ENCODE data around the gene RASL10A. TPM values are rescaled to one million over a fixed set of nuclear protein-coding genes. Genes with fewer than 3 reads are reported as not detected.
A peak's percentile ranks its signal among the peaks of the same experiment; 100 is the strongest.

Gene RASL10A
- total RNA-seq, 1 experiment from 2014 or later: not detected

DNA sequence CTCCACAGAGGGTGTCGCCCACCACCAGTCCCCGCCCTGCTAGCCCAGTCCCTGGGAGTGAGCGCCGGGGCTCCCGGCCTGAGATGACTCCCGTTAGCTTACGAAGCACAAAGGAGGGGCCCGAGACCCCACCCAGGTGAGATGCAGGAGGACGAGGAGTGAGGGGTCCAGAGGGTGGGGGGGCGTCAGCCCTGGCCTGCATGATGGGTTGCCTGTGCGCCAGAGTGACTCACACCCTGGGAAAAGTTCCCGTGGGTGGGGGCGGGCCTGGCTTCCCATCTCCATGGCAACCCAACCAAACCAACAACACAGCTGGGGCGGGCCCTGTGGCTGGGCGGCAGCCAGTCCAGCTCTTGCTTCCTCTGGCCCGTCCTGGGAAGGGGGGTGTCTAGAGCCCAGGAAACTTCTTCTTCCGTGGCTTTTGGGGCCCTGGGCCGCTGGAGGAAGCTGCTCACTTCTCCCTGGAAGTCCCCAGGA is 4.6 kb downstream of the RASL10A start:
- no TSS peak for BruUV-seq (replicated peaks)
- Histone ChIP-seq H3K27ac (no peak overlapping the region), H3K4me2 (peak overlapping the region; percentile 37; the same call in 1 of the 2 replicates), H3F3A (ENCODE audit: insufficient read depth, low read depth) (peaks cover 18% of the 10 kb centered on the region; the same call in 1 of the 2 replicates), H3K4me1 (replicated peaks; ENCODE audit: insufficient read depth) (peaks cover 28% of the 10 kb centered on the region), H3K36me3 (ENCODE audit: low read depth) (no peaks in the 10 kb centered on the region), H3K9me3 (ENCODE audit: insufficient read depth, low read depth) (no peaks in the 10 kb centered on the region), H2AFZ (no peak overlapping the region), H3K79me2 (ENCODE audit: low read depth) (0 out of 2 replicates have a peak, but pooled peaks cover 7% of the 10 kb centered on the region), H3K27me3 (ENCODE audit: insufficient read depth, low read depth) (no peaks in the 10 kb centered on the region), H4K20me1 (ENCODE audit: insufficient read depth) (no peaks in the 10 kb centered on the region), H3K4me3 (no peak overlapping the region), H3K9me2 (ENCODE audit: insufficient read depth) (no peaks in the 10 kb centered on the region)
- intact Hi-C loops (cut with micrococcal nuclease; ENCODE audit: unreplicated experiment): loop anchor here (1.0 kb wide), 1 partner anchor 33 kb away; no protein-coding TSS in a partner anchor
- ChIA-PET POLR2A (ENCODE audit: unreplicated experiment) (interaction anchor here (0.7 kb wide), 1 partner anchor 33 kb away, joined by 3 read pairs; no protein-coding TSS in a partner anchor), CTCF (no interaction called here)
- peak; percentile 84 to 93 for DNase-seq
- no peak for TF ChIP-seq EZH2 (IDR thresholded peaks at IDR 0.05; ENCODE audit: low read depth)
- no peak for TF ChIP-seq CTCF (conservative IDR thresholded peaks at IDR 0.05)

- 0 out of 2 replicates have a peak, but pooled peaks cover 7% of the 10 kb centered on the region for H3K79me2 ChIP-seq (ENCODE audit: low read depth)
- no peaks in the 10 kb centered on the region for H3K9me3 ChIP-seq (ENCODE audit: insufficient read depth, low read depth)
- peak overlapping the region; percentile 37; the same call in 1 of the 2 replicates for H3K4me2 ChIP-seq
- no peak overlapping the region for H3K4me3 ChIP-seq
- H3K27ac ChIP-seq: no peak overlapping the region
- no peak for DNase-seq
- intact Hi-C loops (cut with micrococcal nuclease; ENCODE audit: unreplicated experiment): no loop called here
- CTCF ChIA-PET: interaction anchor here (0.6 kb wide), 1 partner anchor 48 kb away, joined by 10 read pairs; no protein-coding TSS in a partner anchor
- H4K20me1 ChIP-seq (ENCODE audit: insufficient read depth): no peaks in the 10 kb centered on the region
- no TSS peak for BruUV-seq (replicated peaks)
- H3K9me2 ChIP-seq (ENCODE audit: insufficient read depth): no peaks in the 10 kb centered on the region
- TF ChIP-seq EZH2 (IDR thresholded peaks at IDR 0.05; ENCODE audit: low read depth): no peak
- no peak for TF ChIP-seq CTCF (conservative IDR thresholded peaks at IDR 0.05)
- no peaks in the 10 kb centered on the region for H3K36me3 ChIP-seq (ENCODE audit: low read depth)
- no peak overlapping the region for H2AFZ ChIP-seq
- peaks cover 28% of the 10 kb centered on the region for H3K4me1 ChIP-seq (replicated peaks; ENCODE audit: insufficient read depth)
- peaks cover 24% of the 10 kb centered on the region; the same call in 1 of the 2 replicates for H3F3A ChIP-seq (ENCODE audit: insufficient read depth, low read depth)
- POLR2A ChIA-PET (ENCODE audit: unreplicated experiment): interaction anchor here (0.7 kb wide), 1 partner anchor 34 kb away, joined by 3 read pairs; no protein-coding TSS in a partner anchor
- no peaks in the 10 kb centered on the region for H3K27me3 ChIP-seq (ENCODE audit: insufficient read depth, low read depth)
Observed at GRCh38 chr22:29310065-29310862, 5.2 kb downstream of the RASL10A start.

GRCh38 chr22:29309332-29310064 is 6.0 kb downstream of the RASL10A start:
- POLR2A ChIA-PET (ENCODE audit: unreplicated experiment): no interaction called here

More at GRCh38 chr22:29309332-29310064, 6.0 kb downstream of the RASL10A start:
- Histone ChIP-seq H3K79me2 (ENCODE audit: low read depth) (0 out of 2 replicates have a peak, but pooled peaks cover 7% of the 10 kb centered on the region), H3K4me3 (no peak overlapping the region), H3K4me1 (replicated peaks; ENCODE audit: insufficient read depth) (peaks cover 28% of the 10 kb centered on the region), H3F3A (ENCODE audit: insufficient read depth, low read depth) (peaks cover 26% of the 10 kb centered on the region; the same call in 1 of the 2 replicates), H3K4me2 (no peak overlapping the region), H4K20me1 (ENCODE audit: insufficient read depth) (no peaks in the 10 kb centered on the region), H3K9me2 (ENCODE audit: insufficient read depth) (no peaks in the 10 kb centered on the region), H3K36me3 (ENCODE audit: low read depth) (no peaks in the 10 kb centered on the region), H2AFZ (no peak overlapping the region), H3K27me3 (ENCODE audit: insufficient read depth, low read depth) (no peaks in the 10 kb centered on the region), H3K27ac (no peak overlapping the region), H3K9me3 (ENCODE audit: insufficient read depth, low read depth) (no peaks in the 10 kb centered on the region)
- CTCF ChIA-PET: interaction anchor here (0.6 kb wide), 1 partner anchor 47 kb away, joined by 10 read pairs; no protein-coding TSS in a partner anchor
- no TSS peak for BruUV-seq (replicated peaks)
- intact Hi-C loops (cut with micrococcal nuclease; ENCODE audit: unreplicated experiment): loop anchor here (10.0 kb wide), 1 partner anchor 75 kb away; the partner anchor contains the start of gene AP1B1
- TF ChIP-seq CTCF (conservative IDR thresholded peaks at IDR 0.05) (no peak), EZH2 (IDR thresholded peaks at IDR 0.05; ENCODE audit: low read depth) (no peak)
- DNase-seq: no peak

Data from PC-9 (cell line).